Right ventricle myocardium inferior (tissue), 1 donor: ENCODE data around the gene MIPOL1. TPM values are rescaled to one million over a fixed set of nuclear protein-coding genes. Genes with fewer than 3 reads are reported as not detected.
"Not testable (repeated sequence)": the region's sequence is repeated elsewhere in the genome, so short reads cannot be mapped to it uniquely, and the experiment has no call there.

Source experiments
- ATAC-seq: fragments of 200-7000 bp; cut with Tn5 transposase; one replicate; pipeline ENCODE4 v1.9.1; 2020; ENCODE audit warnings: mild to moderate bottlenecking, moderate library complexity
- DNase-seq: peaks from one replicate; pipeline ENCODE4 v3.0.0; 2021; ENCODE audit errors: missing footprints
- intact Hi-C: fragments of 100-400 bp; cut with DNase I; formaldehyde crosslinking; loops from one replicate; pipeline ENCODE4 v1.11.0; 2022
- total RNA-seq: library from RNA; stranded (reverse); fragmentation: NEBNext Ultra II Directional; extraction: Animal tissue kit (Norgen Biotek cat#: 25700); gene quantifications from one replicate; pipeline ENCODE4 v1.2.1, GENCODE V29; 2021
- donor health status: DM: no; HTN: yes; CAD: no; lungs with severe emphysema.

Gene MIPOL1
- total RNA-seq, 1 donor from 2014 or later, result 7.0 TPM

DNA sequence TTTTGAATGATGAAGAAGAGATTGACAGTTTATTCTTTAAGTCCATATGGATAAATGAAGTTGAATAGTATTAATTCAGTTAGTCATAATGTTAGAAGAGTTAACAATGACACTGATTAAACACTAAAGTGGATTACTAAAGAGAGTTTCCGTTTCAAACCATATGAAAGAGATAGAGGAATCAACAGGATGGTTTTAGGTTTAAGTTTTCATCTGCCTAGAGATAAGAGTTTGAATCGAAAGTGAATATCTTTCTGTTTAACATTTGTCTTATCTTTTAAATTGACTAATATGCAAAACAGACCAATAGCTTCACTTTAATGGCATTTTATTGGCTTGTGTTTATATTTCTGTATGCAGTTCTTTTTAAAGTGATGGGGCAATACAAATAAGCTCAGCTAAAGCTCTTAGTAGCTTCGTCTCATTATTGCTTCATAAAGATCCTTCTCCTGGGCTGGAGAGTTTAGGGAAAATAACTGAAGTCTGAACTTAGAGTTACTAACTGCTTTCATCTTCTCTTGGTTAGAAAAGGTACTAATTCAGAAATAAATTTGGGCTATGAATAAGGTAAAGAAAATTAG lies 66.0 kb downstream of the MIPOL1 start:
- intact Hi-C loops, result no loop called here

DNA sequence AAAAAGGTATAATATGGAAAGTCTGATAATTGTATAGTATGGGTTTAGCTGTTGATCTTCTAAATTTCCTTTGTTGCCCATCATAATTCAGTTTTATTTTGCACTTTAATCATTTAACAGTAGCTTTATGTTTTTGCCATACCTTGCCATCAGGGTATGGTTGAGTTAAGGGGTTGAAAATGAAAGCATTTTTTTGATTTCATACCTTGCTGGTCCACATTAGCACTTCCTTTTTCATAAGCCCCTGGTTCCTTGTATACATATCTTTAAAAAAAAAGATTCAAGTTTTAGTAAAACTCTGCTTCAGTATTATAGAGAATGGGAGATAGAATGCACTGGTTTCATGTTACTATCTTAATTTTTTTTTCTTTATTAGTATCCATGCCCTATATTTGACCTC lies 71.1 kb downstream of the MIPOL1 start:
- ATAC-seq, result no peak
- intact Hi-C loops, result no loop called here
- no peak for DNase-seq

More for the DNA sequence above, 66.0 kb downstream of the MIPOL1 start:
- no peak for DNase-seq
- no peak for ATAC-seq

DNA sequence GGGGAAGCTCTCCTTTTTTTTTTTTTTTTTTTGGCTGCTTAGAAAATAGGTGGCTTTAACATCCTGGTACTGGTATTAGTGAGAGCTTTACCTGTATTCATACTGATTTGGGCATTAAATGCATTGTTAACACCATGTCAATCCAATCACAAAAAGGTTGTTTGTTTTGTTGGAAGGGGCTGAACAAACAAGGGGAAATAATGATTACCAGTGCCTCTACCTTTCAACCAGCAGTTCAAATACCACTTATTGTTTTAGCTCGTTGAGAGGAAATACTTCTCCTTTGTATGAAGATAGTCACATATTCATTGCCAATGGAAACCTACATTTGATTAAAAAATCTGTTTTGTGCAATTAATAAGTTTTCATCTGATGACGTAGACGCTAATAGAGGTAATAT lies 72.9 kb downstream of the MIPOL1 start:
- intact Hi-C loops, result no loop called here
- ATAC-seq (no peak), DNase-seq (no peak)

DNA sequence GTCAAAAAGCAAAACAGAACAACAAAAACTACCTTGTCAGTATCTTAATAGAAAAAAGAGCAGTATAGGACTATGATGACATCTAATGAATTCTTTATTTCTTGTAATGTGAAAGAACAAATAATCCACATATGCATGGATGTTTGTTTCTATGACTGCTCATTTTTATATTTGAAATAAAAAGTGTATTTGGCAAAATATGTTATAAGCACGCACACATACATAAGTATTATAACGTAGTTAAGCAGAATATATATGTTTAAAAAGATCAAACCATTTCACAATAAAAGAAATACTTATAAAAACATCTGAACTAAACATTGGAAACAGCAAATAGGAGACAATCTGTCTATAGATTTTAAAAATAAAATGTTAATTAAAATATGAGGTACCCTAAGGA lies 74.8 kb downstream of the MIPOL1 start:
- intact Hi-C loops, result no loop called here
- DNase-seq (no peak), ATAC-seq (no peak)

- no peak for DNase-seq
- intact Hi-C loops, result no loop called here
- ATAC-seq, result no peak
These were observed 76.9 kb downstream of the MIPOL1 start for GRCh38 chr14:37274652-37275051.

DNA sequence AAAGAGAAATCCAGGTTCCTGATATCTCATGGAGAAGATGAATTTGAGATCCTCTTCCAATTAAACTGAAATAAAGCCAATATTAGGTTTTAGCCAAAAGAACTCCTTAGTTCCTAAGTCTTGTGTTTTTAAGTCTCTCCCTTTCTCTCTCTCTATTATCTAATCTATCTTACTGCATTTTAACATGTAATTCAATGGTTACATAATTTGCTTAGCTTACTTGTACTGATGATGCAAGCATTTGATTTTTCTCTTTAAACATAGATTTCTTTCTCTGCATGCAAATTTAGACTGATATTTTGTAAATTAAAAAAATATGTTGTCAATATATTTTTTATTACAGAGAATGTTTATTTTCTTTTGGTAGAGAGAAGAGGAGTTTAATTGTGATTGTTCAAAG lies 78.2 kb downstream of the MIPOL1 start:
- ATAC-seq (no peak), DNase-seq (no peak)
- intact Hi-C loops, result no loop called here

GRCh38 chr14:37278636-37279538 lies 81.2 kb downstream of the MIPOL1 start:
- DNase-seq, result no peak
- intact Hi-C loops, result no loop called here
- no peak for ATAC-seq

DNA sequence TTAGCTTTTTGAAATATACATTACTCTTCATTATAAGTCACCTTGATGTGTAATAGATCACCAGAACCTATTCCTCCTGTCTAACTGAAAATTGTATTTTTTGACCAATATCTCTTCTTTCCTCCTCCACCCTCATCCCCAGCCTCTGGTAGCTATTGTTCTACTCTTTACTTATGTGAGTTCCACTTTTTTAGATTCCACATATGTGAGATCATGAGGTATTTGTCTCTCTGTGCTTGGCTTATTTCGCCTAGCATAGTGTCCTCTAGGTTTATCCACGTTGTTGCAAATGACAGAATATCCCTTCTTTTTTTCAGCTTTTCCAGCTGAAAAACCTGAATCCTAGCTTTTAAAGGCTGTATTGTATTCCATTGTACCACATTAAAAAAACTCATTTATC lies 82.1 kb downstream of the MIPOL1 start:
- DNase-seq (no peak), ATAC-seq (no peak)
- intact Hi-C loops, result no loop called here

GRCh38 chr14:37284760-37285159 lies 87.0 kb downstream of the MIPOL1 start:
- ATAC-seq, result no peak
- intact Hi-C loops, result no loop called here
- DNase-seq, result no peak

GRCh38 chr14:37285220-37285619 lies 87.5 kb downstream of the MIPOL1 start:
- DNase-seq (no peak), ATAC-seq (no peak)
- intact Hi-C loops, result no loop called here

- intact Hi-C loops, result no loop called here
- DNase-seq (no peak), ATAC-seq (no peak)
These were observed 92.0 kb downstream of the MIPOL1 start for GRCh38 chr14:37289688-37290087.

- intact Hi-C loops, ATAC-seq, DNase-seq: not testable (repeated sequence)
These were observed 97.5 kb downstream of the MIPOL1 start for GRCh38 chr14:37295262-37295661.

- no peak for ATAC-seq
These were observed 113.5 kb downstream of the MIPOL1 start for GRCh38 chr14:37311252-37311651.

GRCh38 chr14:37318938-37319337 lies 121.2 kb downstream of the MIPOL1 start:
- DNase-seq (no peak), ATAC-seq (no peak)
- intact Hi-C loops, result no loop called here

More at GRCh38 chr14:37311252-37311651, 113.5 kb downstream of the MIPOL1 start:
- DNase-seq, result no peak
- intact Hi-C loops, result no loop called here

DNA sequence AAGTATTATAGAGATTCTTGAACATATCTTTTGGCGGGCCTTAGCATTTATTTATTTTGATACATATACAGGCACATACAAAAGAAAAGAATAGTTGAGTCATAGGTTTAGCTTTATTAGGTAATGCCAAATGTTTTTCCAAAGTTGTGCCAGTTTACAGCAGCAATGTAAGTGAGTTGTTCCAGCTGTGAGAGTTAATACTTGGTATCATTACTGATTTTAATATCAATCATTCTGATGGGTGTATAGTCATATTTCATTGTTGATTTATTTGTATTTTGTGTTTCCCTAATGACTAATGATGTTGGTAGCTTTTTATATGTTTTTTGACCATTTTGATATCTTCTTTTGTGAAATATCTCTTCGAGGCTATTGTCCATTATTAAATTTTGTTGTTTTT lies 122.4 kb downstream of the MIPOL1 start:
- intact Hi-C loops, result no loop called here
- no peak for ATAC-seq

GRCh38 chr14:37325332-37325731 lies 127.6 kb downstream of the MIPOL1 start:
- intact Hi-C loops, result no loop called here
- ATAC-seq (no peak), DNase-seq (no peak)

More for the DNA sequence above, 122.4 kb downstream of the MIPOL1 start:
- no peak for DNase-seq

DNA sequence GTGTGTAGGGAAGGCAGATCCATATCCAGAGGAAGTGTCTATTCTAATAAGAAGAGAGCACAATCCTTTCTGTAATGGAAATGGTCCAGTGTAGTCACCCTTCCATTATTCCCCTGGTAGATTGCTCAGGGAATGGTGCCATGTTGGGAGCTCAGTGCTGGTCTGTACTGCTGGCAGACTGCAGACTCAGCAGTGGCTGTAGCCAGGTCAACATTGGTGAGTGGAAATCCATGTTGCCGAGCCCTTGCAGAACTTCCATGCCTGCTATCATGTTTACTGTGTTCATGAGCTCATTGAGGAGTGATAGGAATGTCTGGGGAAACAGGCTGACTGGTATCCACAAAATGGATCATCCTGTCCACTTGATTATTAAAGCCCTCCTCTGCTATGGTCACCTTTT lies 128.7 kb downstream of the MIPOL1 start:
- DNase-seq, result no peak
- intact Hi-C loops, result no loop called here
- ATAC-seq, result no peak

- intact Hi-C loops, ATAC-seq, DNase-seq: not testable (repeated sequence)
These were observed 130.2 kb downstream of the MIPOL1 start for GRCh38 chr14:37327933-37328332.

- DNase-seq (no peak), ATAC-seq (no peak)
- intact Hi-C loops, result no loop called here
These were observed 130.9 kb downstream of the MIPOL1 start for GRCh38 chr14:37328673-37329072.
